Measurements from ENCODE around the gene CNTN5.

Gene CNTN5

GRCh38 chr11:100383357-100383865, 1362.7 kb downstream of the CNTN5 start:
- no peak for DNase-seq

GRCh38 chr11:100396266-100396665, 1375.5 kb downstream of the CNTN5 start:
- no peak for DNase-seq

- DNase-seq: no peak
Observed at GRCh38 chr11:100397401-100397800, 1376.7 kb downstream of the CNTN5 start.

GRCh38 chr11:100403816-100404215, 1383.1 kb downstream of the CNTN5 start:
- DNase-seq: no peak

- DNase-seq: no peak
Observed at GRCh38 chr11:100404907-100405306, 1384.2 kb downstream of the CNTN5 start.
